Pancreas (tissue), 10 donors: ENCODE results near the gene SLC32A1. TPM values are rescaled to one million over a fixed set of nuclear protein-coding genes. Genes with fewer than 3 reads are reported as not detected.

Source experiments
- ATAC-seq, 4 donors: fragments of 200-7000 bp; cut with Tn5 transposase; one replicate each; pipeline versions ENCODE4 v1.8.0 to v1.9.1; 2020; ENCODE audit warnings: mild to moderate bottlenecking in 4 of 4, moderate library complexity in 4 of 4
- DNase-seq, 6 donors: peaks; one replicate each; pipeline ENCODE4 v3.0.0-alpha.2; 2020
- FAIRE-seq: peaks from 2 replicates; lab custom pipeline; 2012; peaks lifted over from hg19 to GRCh38; lab: Jason Lieb, UNC
- H3K27ac ChIP-seq, 4 donors: fragments of 200-600 bp; sonication (generic); 1 replicate in 3 of 4; 2 replicates in 1 of 4; pipeline versions ENCODE4 v1.5.0 to v1.8.0; 2020
- H3K27me3 ChIP-seq, 4 donors: fragments of 200-600 bp; one replicate each; pipeline ENCODE4 v1.8.0; 2021
- H3K36me3 ChIP-seq, 3 donors: fragments of 200-600 bp; sonication (generic) in 1 of 3; one replicate each; pipeline versions ENCODE4 v1.5.0 to v1.8.0; 2020 to 2021
- H3K4me1 ChIP-seq, 3 donors: fragments of 200-600 bp; one replicate each; pipeline ENCODE4 v1.8.0; 2021
- H3K4me3 ChIP-seq, 4 donors: fragments of 200-600 bp; sonication (generic) in 2 of 4; one replicate each; pipeline versions ENCODE4 v1.5.0 to v1.8.0; 2020 to 2021
- H3K9me3 ChIP-seq, 4 donors: fragments of 200-600 bp; one replicate each; pipeline ENCODE4 v1.8.0; 2021
- WGBS, 2 donors: extraction: QIAGEN DNeasy Blood & Tissue Kit; methylation state at CpG; one replicate each; pipeline ENCODE4 v1.1.7; 2013; 5-methylcytosine and 5-hydroxymethylcytosine counted together
- intact Hi-C, 3 donors: fragments of 100-400 bp; cut with DNase I; formaldehyde crosslinking; loops; one replicate each; pipeline versions ENCODE4 v1.11.1 to v1.14.2; 2022
- polyA plus RNA-seq, 2 donors: library from polyadenylated mRNA; stranded (reverse); fragments of 200-250 nt; gene quantifications; one replicate each; pipeline ENCODE4 v1.2.3, GENCODE V29; 2013
- total RNA-seq, 6 donors: library from RNA; stranded (reverse); fragmentation: NEBNext Ultra II Directional in 4 of 6; extraction: Animal tissue kit (Norgen Biotek cat#: 25700) in 4 of 6; gene quantifications; one replicate each; pipeline versions ENCODE4 v1.2.1 to v1.2.4, GENCODE V29; 2021 to 2023
- TF ChIP-seq, protein P1 (sequence below), 4 donors: fragments of 200-600 bp; sonication (generic) in 3 of 4; IDR thresholded peaks; one replicate each; pipeline versions ENCODE4 v1.5.0 to v1.8.0; 2021; ENCODE audit warnings: antibody characterized with exemption in 4 of 4
- donor health status: healthy with polysubstance abuse.
- donor health status: DM: no; HTN: no; CAD: no; lungs with moderate emphysema.
- donor health status: DM: no; HTN: no; CAD: no.
- donor health status: control.
- donor health status: control.
- donor health status: Bipolar disorder and iron deficiency.
- donor health status: DM: yes; HTN: yes; CAD: no.
- donor health status: DM: no; HTN: no; CAD: no.
- donor health status: DM: no; HTN: no; CAD: no.
- donor health status: DM: yes; HTN: yes; CAD: no.

The SLC32A1 gene
- total and polyA plus RNA-seq, 8 donors: not detected

DNA sequence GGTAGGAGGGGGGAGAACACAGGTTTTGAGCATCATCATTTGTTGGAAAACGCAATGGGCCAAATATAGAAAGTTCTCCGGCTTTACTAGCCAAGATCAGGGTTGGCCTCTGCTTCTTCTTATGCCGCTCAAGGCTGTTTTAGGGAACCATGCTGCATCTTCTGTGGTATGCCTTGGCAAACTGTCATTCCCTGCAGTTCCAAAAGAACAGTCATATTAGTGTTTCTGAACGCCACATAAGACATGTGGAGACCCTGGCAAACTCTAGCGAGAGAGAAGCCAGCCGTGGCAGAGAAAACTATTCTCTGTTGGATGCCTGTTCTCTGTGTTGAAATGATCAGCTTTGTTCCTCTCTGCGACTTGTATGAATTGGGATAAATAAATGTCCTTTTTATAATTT lies 34.8 kb downstream of the SLC32A1 start:
- TF ChIP-seq, protein P1, sequence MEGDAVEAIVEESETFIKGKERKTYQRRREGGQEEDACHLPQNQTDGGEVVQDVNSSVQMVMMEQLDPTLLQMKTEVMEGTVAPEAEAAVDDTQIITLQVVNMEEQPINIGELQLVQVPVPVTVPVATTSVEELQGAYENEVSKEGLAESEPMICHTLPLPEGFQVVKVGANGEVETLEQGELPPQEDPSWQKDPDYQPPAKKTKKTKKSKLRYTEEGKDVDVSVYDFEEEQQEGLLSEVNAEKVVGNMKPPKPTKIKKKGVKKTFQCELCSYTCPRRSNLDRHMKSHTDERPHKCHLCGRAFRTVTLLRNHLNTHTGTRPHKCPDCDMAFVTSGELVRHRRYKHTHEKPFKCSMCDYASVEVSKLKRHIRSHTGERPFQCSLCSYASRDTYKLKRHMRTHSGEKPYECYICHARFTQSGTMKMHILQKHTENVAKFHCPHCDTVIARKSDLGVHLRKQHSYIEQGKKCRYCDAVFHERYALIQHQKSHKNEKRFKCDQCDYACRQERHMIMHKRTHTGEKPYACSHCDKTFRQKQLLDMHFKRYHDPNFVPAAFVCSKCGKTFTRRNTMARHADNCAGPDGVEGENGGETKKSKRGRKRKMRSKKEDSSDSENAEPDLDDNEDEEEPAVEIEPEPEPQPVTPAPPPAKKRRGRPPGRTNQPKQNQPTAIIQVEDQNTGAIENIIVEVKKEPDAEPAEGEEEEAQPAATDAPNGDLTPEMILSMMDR (IDR thresholded peaks at IDR 0.05): no peak

DNA sequence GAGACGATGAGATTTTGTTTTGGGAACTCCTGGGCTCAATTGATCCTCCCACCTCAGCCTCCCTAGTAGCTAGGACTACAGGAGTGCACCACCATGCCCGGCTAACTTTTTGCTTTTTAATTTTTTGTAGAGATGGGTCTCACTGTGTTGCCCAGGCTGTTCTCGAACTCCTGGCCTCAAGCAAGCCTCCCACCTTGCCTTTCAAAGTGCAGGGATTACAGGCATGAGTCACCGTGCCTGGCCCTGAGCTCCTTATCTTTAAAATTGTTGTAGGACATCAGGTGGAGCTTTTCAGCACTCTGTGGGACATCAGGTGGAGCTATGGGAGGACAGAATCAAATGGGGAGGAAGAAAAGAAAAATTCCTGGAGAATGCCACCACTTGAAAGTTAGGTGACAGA lies 36.7 kb downstream of the SLC32A1 start:
- FAIRE-seq (no peak), DNase-seq (no peak), ATAC-seq (no peak)
- Histone ChIP-seq H3K36me3 (peaks cover 0 to 21% (median 2%) of the 10 kb centered on the region in 3 donors), H3K27ac (no peak overlapping the region), H3K27me3 (no peaks in the 10 kb centered on the region), H3K4me3 (no peak overlapping the region), H3K4me1 (peaks cover 8 to 12% (median 9%) of the 10 kb centered on the region in 3 donors), H3K9me3 (no peaks in the 10 kb centered on the region)
- WGBS, 2 donors: 88 to 92% methylated on average over 4 of the region's 4 CpGs
- intact Hi-C loops: no loop called here
- TF ChIP-seq, protein P1 (IDR thresholded peaks at IDR 0.05): no peak

More for the DNA sequence above, 34.8 kb downstream of the SLC32A1 start:
- Histone ChIP-seq H3K27me3 (no peaks in the 10 kb centered on the region), H3K4me3 (no peak overlapping the region), H3K27ac (no peak overlapping the region), H3K36me3 (peaks cover 0 to 34% (median 12%) of the 10 kb centered on the region in 3 donors), H3K4me1 (no peaks in the 10 kb centered on the region), H3K9me3 (no peaks in the 10 kb centered on the region)
- FAIRE-seq (no peak), DNase-seq (no peak), ATAC-seq (no peak)
- 93 to 95% methylated on average over 7 of the region's 7 CpGs for WGBS, 2 donors
- intact Hi-C loops: loop anchor here in 1 of 3 donors (10.0 kb wide), 1 partner anchor 114 kb away; no protein-coding TSS in a partner anchor

DNA sequence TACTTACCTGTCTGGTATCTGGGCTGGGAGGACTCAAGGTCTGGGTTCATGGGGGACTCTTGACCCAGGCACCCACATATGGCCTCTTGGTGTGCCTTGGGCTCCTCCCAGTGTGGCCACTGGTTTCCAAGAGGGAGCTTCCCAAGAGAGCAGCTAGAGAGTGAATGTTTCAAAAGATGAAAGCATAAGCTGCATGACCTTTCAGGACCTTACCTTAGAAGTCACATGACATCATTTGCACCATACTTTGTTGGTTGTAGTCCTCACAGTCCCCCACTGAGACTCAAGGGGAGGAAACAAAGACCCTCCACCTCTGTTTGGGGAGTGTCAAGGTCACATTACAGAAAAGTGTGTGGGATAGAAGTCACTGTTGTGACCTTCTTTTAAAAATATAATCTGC lies 37.9 kb downstream of the SLC32A1 start:
- DNase-seq (no peak), ATAC-seq (no peak), FAIRE-seq (no peak)
- H3K4me1 ChIP-seq: peaks cover 13 to 20% (median 14%) of the 10 kb centered on the region in 3 donors
- H3K4me3 ChIP-seq: no peak overlapping the region
- H3K36me3 ChIP-seq: peaks cover 0 to 9% (median 3%) of the 10 kb centered on the region in 3 donors
- H3K27ac ChIP-seq: no peak overlapping the region
- no peaks in the 10 kb centered on the region for H3K27me3 ChIP-seq
- TF ChIP-seq, protein P1 (IDR thresholded peaks at IDR 0.05): no peak
- intact Hi-C loops: no loop called here
- no peaks in the 10 kb centered on the region for H3K9me3 ChIP-seq

DNA sequence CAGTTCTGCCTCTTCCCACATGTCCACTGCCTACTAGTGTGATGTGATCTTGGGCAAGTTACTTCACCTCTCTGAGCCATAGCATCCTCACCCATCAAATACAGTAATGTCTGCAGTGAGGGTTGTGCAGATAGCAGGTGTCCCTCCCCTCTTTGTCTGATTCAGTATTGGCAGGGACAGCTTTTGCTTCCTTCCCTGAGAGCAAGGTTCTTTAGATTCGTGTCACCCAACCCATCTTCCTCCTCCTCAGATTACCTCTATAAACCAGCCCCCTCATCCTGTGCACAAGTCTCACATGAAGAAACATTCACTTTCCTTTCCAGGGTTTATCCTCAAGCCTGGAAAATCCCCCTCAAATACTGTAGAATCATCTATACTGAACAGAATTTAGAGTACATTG lies 39.3 kb downstream of the SLC32A1 start:
- FAIRE-seq (no peak), ATAC-seq (no peak), DNase-seq (no peak)
- Histone ChIP-seq H3K36me3 (peaks cover 0 to 19% (median 3%) of the 10 kb centered on the region in 3 donors), H3K4me3 (no peak overlapping the region), H3K27me3 (no peaks in the 10 kb centered on the region), H3K4me1 (peaks cover 13 to 20% (median 14%) of the 10 kb centered on the region in 3 donors), H3K27ac (no peak overlapping the region), H3K9me3 (no peaks in the 10 kb centered on the region)
- intact Hi-C loops: no loop called here
- TF ChIP-seq, protein P1 (IDR thresholded peaks at IDR 0.05): no peak
- WGBS, 2 donors: 83 to 91% methylated on average over 1 of the region's 1 CpG

DNA sequence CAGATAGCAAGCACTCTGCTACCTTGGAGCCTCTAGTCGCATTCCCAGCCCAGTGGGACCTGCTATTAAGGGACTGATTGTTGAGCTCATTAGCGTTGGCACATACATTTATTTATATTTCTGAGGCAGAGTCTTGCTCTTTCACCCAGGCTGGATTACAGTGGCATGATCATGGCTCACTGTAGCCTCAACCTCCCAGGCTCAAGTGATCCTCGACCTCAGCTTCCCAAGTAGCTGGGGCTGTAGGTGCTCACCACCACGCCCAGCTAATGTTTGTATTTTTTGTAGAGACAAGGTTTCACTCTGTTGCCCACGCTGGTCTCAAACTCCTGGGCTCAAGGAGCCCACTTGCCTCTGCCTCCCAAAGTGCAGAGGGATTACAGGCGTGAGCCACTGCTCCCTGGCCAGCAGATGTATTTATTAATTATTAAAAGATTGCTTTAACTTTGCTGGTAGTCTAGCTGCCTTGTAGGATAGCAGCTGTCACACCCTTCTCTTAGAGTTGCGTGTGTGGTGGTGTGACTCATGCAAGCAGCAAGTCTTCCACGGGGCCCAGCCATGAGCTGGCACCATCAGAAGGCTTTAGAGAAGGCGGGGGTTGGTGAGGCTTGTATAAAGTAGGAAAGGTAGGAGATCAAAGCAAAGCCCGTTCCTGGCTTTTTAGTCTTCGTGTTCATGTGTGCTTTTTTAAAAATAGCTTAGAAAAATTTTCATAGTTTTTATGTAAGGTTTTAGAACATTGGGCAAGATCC lies 40.5 kb downstream of the SLC32A1 start:
- Histone ChIP-seq H3K27me3 (no peaks in the 10 kb centered on the region), H3K9me3 (no peaks in the 10 kb centered on the region), H3K4me1 (peaks cover 13 to 20% (median 14%) of the 10 kb centered on the region in 3 donors), H3K27ac (no peak overlapping the region), H3K36me3 (peaks cover 0 to 27% (median 3%) of the 10 kb centered on the region in 3 donors), H3K4me3 (no peak overlapping the region)
- intact Hi-C loops: loop anchor here in 1 of 3 donors (5.0 kb wide), 1 partner anchor 188 kb away; no protein-coding TSS in a partner anchor
- peak; percentile 92 to 95 (median 94) for ATAC-seq
- no peak for FAIRE-seq
- TF ChIP-seq, protein P1 (IDR thresholded peaks at IDR 0.05): no peak
- DNase-seq: peak in 5 of 6 donors; percentile 21 to 65 (median 60)
- 76% methylated on average over 11 of the region's 11 CpGs for WGBS, 2 donors
